Heart right ventricle (tissue), 16 donors: ENCODE data around the gene UBE3C. TPM values are rescaled to one million over a fixed set of nuclear protein-coding genes. Genes with fewer than 3 reads are reported as not detected.
A peak's percentile ranks its signal among the peaks of the same experiment; 100 is the strongest.

Experiments used
- ATAC-seq, 8 donors: fragments of 200-7000 bp; cut with Tn5 transposase; one replicate each; pipeline ENCODE4 v1.9.1; 2020; ENCODE audit warnings: mild to moderate bottlenecking in 8 of 8, moderate library complexity in 8 of 8, moderate number of reproducible peaks in 1 of 8
- DNase-seq, 2 donors: peaks; one replicate each; pipeline ENCODE4 v3.0.0-alpha.2; 2020
- H3K27ac ChIP-seq, 10 donors: fragments of 200-600 bp; sonication (generic) in 2 of 10; one replicate each; pipeline versions ENCODE4 v1.5.0 to v1.8.0; 2020 to 2022; ENCODE audit warnings: mild to moderate bottlenecking in 3 of 10
- H3K27me3 ChIP-seq, 7 donors: fragments of 200-600 bp; one replicate each; pipeline ENCODE4 v1.8.0; 2021 to 2022; ENCODE audit warnings: mild to moderate bottlenecking in 2 of 7
- H3K36me3 ChIP-seq, 9 donors: fragments of 200-600 bp; sonication (generic) in 1 of 9; one replicate each; pipeline versions ENCODE4 v1.5.0 to v1.8.0; 2020 to 2022; ENCODE audit warnings: mild to moderate bottlenecking in 2 of 9
- H3K4me1 ChIP-seq, 9 donors: fragments of 200-600 bp; sonication (generic) in 1 of 9; one replicate each; pipeline versions ENCODE4 v1.5.0 to v1.8.0; 2020 to 2022; ENCODE audit warnings: mild to moderate bottlenecking in 4 of 9
- H3K4me3 ChIP-seq, 10 donors: fragments of 200-600 bp; sonication (generic) in 2 of 10; one replicate each; pipeline versions ENCODE4 v1.5.0 to v1.8.0; 2020 to 2022; ENCODE audit warnings: mild to moderate bottlenecking in 7 of 10, moderate library complexity in 2 of 10
- H3K9me3 ChIP-seq, 11 donors: fragments of 200-600 bp in 10 of 11; sonication (generic) in 2 of 11; one replicate each; pipeline versions ENCODE4 v1.5.0 to v1.8.0; 2013 to 2022; ENCODE audit warnings: mild to moderate bottlenecking in 2 of 11, control low read depth in 1 of 11, moderate library complexity in 1 of 11
- WGBS, 2 donors: extraction: QIAGEN DNeasy Blood & Tissue Kit; methylation state at CpG; one replicate each; pipeline ENCODE4 v1.1.7; 2013; ENCODE audit warnings: inconsistent platforms in 1 of 2; 5-methylcytosine and 5-hydroxymethylcytosine counted together
- intact Hi-C, 10 donors: fragments of 100-400 bp; cut with DNase I; formaldehyde crosslinking; loops; one replicate each; pipeline versions ENCODE4 v1.11.1 to v1.14.2; 2022
- polyA plus RNA-seq, 2 donors: library from polyadenylated mRNA; stranded (reverse); fragments of 200-250 nt; gene quantifications; one replicate each; pipeline ENCODE4 v1.2.3, GENCODE V29; 2013
- total RNA-seq, 10 donors: library from RNA; stranded (reverse); fragmentation: NEBNext Ultra II Directional in 3 of 10; extraction: Animal tissue kit (Norgen Biotek cat#: 25700) in 3 of 10; gene quantifications; one replicate each; pipeline versions ENCODE4 v1.2.1 to v1.2.4, GENCODE V29; 2021 to 2023
- TF ChIP-seq, protein P1 (sequence below), 9 donors: fragments of 200-600 bp; sonication (generic) in 2 of 9; IDR thresholded peaks; one replicate each; pipeline versions ENCODE4 v1.5.0 to v1.8.0; 2021 to 2022; ENCODE audit warnings: antibody characterized with exemption in 9 of 9, mild to moderate bottlenecking in 5 of 9, moderate library complexity in 1 of 9
- donor health status: Arrhythmogenic right ventricular cardiomyopathy.
- donor health status: ischemic (EF 13 %, LVEDD 7.1; RV severe dilation, severe dysfunction).
- donor health status: healthy with polysubstance abuse.
- donor health status: DM: no; HTN: yes; CAD: no.
- donor health status: DM: no; HTN: no; CAD: no.
- donor health status: ischemic (EF 25% LVEDD 6.9; RV normal size, moderate dysfunction).
- donor health status: ischemic (EF 25% LVEDD 5.7; RV mildly dilated, moderate dysfunction).
- donor health status: healthy.
- donor health status: DM: yes; HTN: yes; CAD: no.
- donor health status: Ischemic cardiomyopathy.
- donor health status: ischemic (EF 35%, LVEDD 5.7; RV mildly dilated, moderate dysfunction).
- donor health status: nonischemic (EF 11% LVEDD 7.7; RV severe dilation, severe dysfunction).
- donor health status: DM: yes; HTN: yes; CAD: no.
- donor health status: PGD.
- donor health status: ischemic (EF 29% LVEDD 5.4; RV normal size, mild dysfunction).
- donor health status: nonischemic (EF 23%, LVEDD 6.1; RV moderate dilation, normal function).

Gene UBE3C
- total and polyA plus RNA-seq, 12 donors = 10.5 to 53.8 (median 48.8) TPM

DNA sequence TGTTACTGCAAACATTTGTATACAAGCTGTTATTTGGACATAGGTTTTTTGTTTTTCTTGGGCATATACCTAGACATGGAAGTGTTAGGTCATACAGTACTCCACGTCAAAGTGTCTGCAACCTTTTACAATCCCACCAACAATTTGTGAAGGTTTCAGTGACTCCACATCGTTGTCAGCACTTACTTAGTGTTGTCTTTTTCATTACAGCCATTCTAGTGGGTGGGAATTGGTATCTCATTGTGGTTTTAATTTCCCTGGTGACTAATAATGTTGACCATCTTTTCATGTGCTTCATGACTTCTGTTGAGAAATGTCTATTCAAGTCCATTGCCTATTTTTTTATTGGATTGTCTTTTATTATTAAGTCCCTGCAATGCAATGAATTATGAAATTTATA, 95.0 kb downstream of the UBE3C start:
- Histone ChIP-seq H3K4me3 (no peak overlapping the region), H3K36me3 (peaks cover 0 to 96% (median 15%) of the 10 kb centered on the region in 9 donors), H3K4me1 (no peaks in the 10 kb centered on the region), H3K27ac (no peak overlapping the region), H3K27me3 (no peaks in the 10 kb centered on the region), H3K9me3 (no peaks in the 10 kb centered on the region)
- TF ChIP-seq, protein P1, sequence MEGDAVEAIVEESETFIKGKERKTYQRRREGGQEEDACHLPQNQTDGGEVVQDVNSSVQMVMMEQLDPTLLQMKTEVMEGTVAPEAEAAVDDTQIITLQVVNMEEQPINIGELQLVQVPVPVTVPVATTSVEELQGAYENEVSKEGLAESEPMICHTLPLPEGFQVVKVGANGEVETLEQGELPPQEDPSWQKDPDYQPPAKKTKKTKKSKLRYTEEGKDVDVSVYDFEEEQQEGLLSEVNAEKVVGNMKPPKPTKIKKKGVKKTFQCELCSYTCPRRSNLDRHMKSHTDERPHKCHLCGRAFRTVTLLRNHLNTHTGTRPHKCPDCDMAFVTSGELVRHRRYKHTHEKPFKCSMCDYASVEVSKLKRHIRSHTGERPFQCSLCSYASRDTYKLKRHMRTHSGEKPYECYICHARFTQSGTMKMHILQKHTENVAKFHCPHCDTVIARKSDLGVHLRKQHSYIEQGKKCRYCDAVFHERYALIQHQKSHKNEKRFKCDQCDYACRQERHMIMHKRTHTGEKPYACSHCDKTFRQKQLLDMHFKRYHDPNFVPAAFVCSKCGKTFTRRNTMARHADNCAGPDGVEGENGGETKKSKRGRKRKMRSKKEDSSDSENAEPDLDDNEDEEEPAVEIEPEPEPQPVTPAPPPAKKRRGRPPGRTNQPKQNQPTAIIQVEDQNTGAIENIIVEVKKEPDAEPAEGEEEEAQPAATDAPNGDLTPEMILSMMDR (IDR thresholded peaks at IDR 0.05) = no peak
- 71 to 90% methylated on average over 2 of the region's 2 CpGs for WGBS, 2 donors
- DNase-seq (no peak), ATAC-seq (no peak)
- intact Hi-C loops = no loop called here

DNA sequence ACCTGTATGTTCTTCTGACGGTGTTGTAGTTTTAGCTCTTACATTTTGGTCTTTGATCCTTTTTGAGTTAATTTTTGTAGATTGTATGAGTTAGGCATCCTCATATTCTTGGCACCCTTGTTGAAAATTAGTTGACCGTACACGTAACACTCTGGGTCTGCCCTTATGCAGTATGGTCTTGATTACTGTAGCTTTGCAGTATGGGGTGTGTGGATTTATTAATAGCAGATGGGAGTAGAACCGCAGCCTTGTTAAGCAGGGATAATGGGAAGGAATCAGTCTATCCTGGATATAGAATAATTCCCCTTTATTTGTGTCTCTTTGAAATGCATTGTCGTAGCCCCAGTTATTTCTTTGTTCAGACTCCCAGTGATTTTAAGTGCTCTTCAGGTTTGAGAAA, 95.5 kb downstream of the UBE3C start:
- no peaks in the 10 kb centered on the region for H3K27me3 ChIP-seq
- no peak for DNase-seq
- no peaks in the 10 kb centered on the region for H3K9me3 ChIP-seq
- no peaks in the 10 kb centered on the region for H3K4me1 ChIP-seq
- TF ChIP-seq, protein P1 (IDR thresholded peaks at IDR 0.05) = no peak
- H3K27ac ChIP-seq = no peak overlapping the region
- ATAC-seq = no peak
- intact Hi-C loops = no loop called here
- H3K36me3 ChIP-seq = peaks cover 0 to 96% (median 15%) of the 10 kb centered on the region in 9 donors
- 46 to 96% methylated on average over 5 of the region's 5 CpGs for WGBS, 2 donors
- no peak overlapping the region for H3K4me3 ChIP-seq

DNA sequence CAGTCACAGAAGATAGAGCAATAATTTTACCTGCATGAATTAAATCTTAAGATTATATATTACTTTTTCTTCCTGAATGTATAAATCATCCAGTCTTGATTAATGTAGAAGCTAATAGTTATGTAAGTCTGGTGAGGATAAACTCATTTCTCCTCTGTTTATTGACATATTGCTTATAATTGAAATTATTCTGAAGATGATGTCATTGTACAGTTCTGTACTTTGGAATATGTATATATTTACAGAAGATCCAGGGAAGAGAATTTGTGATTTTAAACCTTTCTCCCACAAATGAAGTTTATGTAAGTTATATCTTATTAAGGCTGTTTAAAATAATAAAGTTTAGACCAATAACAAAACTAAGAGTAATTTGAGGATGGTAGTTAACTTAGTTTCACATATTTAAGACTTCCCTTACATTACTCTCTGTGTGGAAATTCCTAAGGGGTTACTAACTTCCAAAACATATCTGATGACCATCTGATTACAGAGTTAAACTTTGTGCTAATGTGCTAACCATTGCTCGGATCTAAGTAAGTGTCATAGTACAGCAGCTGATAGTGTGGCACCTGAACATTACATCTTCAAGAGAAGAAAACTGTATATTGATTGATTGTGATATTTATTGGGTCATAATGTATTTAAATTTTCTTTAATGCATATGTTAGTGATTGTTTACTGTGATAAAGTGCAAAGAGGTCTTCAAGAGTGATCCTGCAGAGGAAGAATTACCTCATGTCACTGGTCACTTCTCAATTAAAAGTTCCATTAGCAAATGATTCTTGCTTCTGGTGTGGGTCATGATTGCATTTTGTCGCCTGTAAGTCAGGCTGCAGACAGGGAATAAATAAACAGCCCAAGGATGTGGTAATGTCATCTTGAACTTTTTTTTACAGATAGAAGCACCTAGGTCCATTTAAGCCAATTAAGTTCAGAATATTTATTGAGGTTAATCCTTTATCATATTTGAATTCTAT, 96.9 kb downstream of the UBE3C start:
- DNase-seq = no peak
- WGBS, 2 donors = 82 to 89% methylated on average over 2 of the region's 2 CpGs
- TF ChIP-seq, protein P1 (IDR thresholded peaks at IDR 0.05) = no peak

DNA sequence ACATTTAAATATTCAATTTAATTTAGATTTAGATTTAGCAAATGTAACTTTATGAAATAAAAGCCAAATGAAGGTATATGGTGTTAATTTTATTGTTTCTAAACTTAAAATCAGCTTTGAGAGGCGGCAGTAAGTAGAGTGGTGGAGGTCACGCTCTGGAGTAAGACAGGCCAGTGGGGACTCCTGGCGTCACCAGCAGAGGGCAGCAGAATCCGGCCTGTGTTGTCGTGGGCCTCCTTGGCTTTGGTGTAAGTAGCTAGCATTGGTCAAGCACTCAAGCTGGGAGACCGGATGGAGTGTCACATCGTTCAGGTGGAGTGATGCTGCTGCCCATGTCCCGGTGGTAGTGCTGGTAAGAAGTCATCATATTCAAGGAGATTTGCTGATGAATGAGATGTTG, 99.4 kb downstream of the UBE3C start:
- Histone ChIP-seq H3K27me3 (no peaks in the 10 kb centered on the region), H3K9me3 (no peaks in the 10 kb centered on the region)
- WGBS, 2 donors = 89 to 94% methylated on average over 8 of the region's 8 CpGs

More for the DNA sequence above, 96.9 kb downstream of the UBE3C start:
- no peaks in the 10 kb centered on the region for H3K9me3 ChIP-seq
- peaks cover 0 to 90% (median 14%) of the 10 kb centered on the region in 9 donors for H3K36me3 ChIP-seq
- ATAC-seq = no peak
- no peaks in the 10 kb centered on the region for H3K27me3 ChIP-seq
- H3K4me1 ChIP-seq = no peaks in the 10 kb centered on the region
- intact Hi-C loops = no loop called here
- H3K27ac ChIP-seq = no peak overlapping the region
- H3K4me3 ChIP-seq = no peak overlapping the region

More for the DNA sequence above, 99.4 kb downstream of the UBE3C start:
- H3K27ac ChIP-seq = no peak overlapping the region
- TF ChIP-seq, protein P1 (IDR thresholded peaks at IDR 0.05) = peak in 3 of 9 donors; percentile 9 to 60 (median 10)
- no peak overlapping the region for H3K4me3 ChIP-seq
- peaks cover 0 to 82% (median 10%) of the 10 kb centered on the region in 9 donors for H3K36me3 ChIP-seq
- no peaks in the 10 kb centered on the region for H3K4me1 ChIP-seq
- intact Hi-C loops = no loop called here
- ATAC-seq (peak in 1 of 8 donors; percentile 41), DNase-seq (peak in 1 of 2 donors; percentile 27)
